Stimulated activated CD4-positive, alpha-beta T cell treated with anti-CD3 and anti-CD28 coated beads, Interleukin-4, amount 100 ng/mL, for 24 hours (primary cell): ENCODE results near the gene ITPKB.
"Not testable (repeated sequence)": the region's sequence is repeated elsewhere in the genome, so short reads cannot be mapped to it uniquely, and the experiment has no call there.

Experiments used
- DNase-seq: peaks from one replicate; pipeline ENCODE4 v3.0.0-alpha.2; 2020

ITPKB gene

GRCh38 chr1:226648421-226648820 lies 90.7 kb downstream of the ITPKB start:
- DNase-seq, result no peak

DNA sequence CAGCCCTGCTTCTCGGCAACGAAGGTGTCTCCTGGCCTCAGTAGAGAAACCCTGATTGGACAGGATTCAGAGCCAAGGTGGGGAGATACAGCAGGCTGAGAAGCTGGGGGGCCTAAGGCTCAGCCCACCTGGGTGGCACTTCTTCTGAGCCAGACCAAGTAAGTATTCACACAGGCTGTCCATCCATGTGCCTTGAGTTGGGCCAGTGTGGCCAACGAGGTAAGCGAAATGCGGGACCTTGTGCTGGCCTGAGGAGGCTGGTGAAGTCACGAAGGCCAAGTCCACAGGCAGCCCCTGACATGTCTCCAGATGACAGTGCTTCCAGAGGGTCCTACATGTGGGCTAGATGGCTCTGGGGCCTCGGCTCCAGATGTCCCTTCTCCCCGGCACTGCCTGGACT lies 91.4 kb downstream of the ITPKB start:
- no peak for DNase-seq

GRCh38 chr1:226646870-226647449 lies 92.1 kb downstream of the ITPKB start:
- DNase-seq, result no peak

- no peak for DNase-seq
Observed at GRCh38 chr1:226646026-226646869, 92.8 kb downstream of the ITPKB start.

DNA sequence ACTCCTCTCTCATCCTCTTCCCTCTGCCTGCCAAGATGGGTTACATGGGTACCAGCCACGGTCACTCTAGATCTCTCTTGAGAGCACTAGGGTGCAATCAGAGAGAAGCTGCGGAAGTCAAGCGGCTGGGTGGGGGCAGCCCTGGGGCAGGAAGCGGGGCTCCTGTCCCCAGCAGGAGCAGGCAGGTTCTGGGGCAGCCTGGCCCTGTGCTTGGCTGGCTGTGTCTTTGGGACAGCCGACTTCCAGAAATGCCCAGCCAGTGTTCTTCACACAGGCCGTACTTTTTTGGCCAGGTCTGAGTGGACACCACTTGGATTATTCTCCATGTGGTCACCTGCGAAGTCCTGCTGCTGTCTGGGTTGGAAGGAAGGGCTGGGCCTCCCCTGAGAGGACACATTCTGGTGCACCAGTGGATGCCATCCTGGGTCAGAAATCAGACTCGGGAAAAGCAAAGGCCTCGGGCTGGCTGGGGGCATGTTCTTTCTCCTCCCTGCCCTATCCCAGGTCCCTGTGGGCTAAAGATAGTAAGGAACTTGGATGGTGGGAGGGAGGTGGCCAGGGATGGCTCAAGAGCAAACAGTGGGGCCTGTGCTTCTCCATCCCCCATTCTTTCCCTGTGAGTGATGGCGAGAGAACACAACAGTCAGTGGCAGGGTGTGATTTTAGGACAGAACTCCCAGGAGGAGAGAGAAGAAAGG lies 93.7 kb downstream of the ITPKB start:
- no peak for DNase-seq

GRCh38 chr1:226644541-226645176 lies 94.4 kb downstream of the ITPKB start:
- peak; percentile 47 for DNase-seq

GRCh38 chr1:226643611-226644540 lies 95.2 kb downstream of the ITPKB start:
- no peak for DNase-seq

DNA sequence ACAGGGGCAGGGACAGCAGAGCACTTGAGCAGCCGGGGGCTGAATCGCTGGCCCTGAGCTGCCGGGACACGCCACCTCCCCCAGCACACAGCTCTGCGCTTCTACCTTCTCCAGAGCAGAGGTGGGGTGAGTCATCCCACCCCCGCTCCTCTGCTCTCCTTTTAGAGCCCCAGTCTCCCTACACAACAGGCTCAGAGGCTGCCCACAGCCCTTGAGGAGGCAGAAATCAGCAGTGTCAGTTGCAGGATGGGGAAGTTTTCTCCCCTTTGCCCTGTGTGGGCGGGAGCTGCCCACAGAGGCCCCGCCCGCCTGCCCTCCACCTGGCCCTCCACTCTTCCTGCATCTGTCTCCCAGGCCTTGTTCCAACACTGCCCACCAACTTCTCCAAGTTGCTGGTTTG lies 95.9 kb downstream of the ITPKB start:
- DNase-seq, result peak; percentile 75

DNA sequence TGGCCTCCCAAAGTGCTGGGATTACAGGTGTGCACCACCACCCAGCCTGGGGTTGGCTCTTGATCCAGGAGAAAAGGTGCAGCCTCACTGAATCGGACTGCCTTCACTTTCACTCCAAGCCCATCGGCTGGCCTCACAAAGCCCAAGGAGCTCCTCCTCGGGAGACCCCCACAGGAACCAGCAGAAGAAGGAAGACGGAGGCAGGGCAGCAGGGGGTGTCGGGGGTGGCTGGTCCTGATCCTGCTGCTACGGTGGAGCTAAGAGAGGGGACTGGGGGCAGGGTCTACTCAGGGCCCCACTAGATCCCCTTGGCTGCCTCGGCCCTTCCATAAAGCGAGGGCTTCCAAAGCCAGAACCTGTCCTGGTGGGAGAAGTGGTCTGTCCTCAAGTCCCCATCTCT lies 96.7 kb downstream of the ITPKB start:
- no peak for DNase-seq

- DNase-seq, result no peak
Observed at GRCh38 chr1:226641671-226642231, 97.3 kb downstream of the ITPKB start.

- DNase-seq, result no peak
Observed at GRCh38 chr1:226640321-226641136, 98.6 kb downstream of the ITPKB start.

GRCh38 chr1:226639631-226640061 lies 99.4 kb downstream of the ITPKB start:
- no peak for DNase-seq

- DNase-seq, result not testable (repeated sequence)
Observed at GRCh38 chr1:226639206-226639605, 99.9 kb downstream of the ITPKB start.

GRCh38 chr1:226638608-226639007 lies 100.5 kb downstream of the ITPKB start:
- DNase-seq, result no peak

DNA sequence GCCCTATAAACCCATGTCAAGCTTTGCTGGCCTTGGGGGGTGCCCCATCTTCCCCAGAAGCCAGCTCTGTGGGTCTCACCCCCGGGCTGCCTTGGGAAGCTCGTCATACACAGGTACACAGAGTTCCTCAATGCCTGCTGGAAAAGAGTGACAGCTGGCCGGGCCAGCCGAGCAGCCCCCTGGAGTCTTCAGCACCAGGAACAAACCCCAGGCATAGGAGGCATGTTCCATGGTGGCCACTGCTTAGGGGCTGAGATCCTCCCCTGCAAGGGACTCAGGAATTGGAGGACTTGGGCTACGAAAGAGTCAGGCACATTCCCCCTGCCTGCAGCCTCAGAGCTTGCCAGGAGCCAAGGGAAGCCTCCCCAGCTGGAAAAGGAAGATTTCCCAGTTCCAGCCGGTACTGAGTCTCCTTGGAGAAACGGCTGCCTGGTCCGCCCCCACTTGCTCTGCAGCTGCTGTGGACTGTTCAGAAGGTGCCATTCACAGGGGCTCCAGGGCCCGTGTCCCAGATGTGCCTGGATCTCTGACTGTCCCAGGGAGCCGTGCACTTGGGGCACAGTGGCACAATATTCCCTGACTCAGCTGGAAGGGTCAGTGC lies 101.0 kb downstream of the ITPKB start:
- no peak for DNase-seq

DNA sequence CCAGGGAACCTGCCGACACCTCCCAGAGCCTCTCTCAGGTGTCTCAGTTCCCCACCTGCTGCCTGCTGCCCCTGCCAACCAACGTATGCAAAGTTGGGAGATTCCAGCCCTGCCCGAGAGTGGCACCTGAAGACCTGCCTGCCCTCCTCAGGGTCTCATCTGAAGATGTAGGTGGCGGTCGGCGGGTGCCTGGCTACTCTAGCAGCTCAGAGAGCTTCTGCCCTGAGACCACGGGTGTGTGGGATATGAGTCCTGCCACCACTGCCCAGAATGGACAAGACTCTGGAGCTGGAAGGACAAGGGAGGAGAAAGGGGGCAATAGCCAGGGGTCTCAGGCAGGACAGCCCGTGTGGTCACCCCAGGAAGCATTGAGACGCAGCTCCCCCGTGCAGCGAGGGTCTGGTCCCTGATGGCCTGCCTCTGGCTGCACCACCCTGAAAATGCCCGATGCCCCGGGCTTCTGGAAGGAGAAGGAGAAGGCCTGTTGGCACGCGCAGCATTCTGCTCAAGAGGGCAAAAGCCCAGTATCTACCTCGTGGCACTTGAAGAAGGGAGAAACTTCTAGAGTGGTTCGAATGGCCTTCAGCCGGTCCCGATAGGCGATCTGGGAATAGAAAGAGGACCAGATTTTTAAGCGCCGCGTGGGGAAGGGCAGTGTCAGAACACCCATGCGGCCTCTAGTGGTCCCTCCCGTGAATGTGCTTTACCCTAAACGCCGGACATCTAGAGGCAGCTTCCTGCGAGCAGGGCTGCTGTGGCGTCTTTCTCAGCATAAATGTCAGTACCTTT lies 101.7 kb downstream of the ITPKB start:
- DNase-seq, result no peak

DNA sequence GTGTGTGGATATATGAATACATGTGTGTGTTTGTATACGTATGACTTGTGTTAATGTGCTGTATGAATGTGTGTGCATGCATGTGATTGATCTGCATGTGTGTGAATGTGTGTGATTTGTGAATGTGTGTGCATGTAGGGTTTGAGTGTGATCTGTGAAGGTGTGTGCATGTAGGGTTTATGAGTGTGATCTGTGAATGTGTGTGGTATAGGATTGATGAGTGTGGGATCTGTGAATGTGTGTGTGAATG lies 102.3 kb downstream of the ITPKB start:
- no peak for DNase-seq

- DNase-seq, result peak; percentile 59
Observed at GRCh38 chr1:226635456-226635941, 103.6 kb downstream of the ITPKB start.

DNA sequence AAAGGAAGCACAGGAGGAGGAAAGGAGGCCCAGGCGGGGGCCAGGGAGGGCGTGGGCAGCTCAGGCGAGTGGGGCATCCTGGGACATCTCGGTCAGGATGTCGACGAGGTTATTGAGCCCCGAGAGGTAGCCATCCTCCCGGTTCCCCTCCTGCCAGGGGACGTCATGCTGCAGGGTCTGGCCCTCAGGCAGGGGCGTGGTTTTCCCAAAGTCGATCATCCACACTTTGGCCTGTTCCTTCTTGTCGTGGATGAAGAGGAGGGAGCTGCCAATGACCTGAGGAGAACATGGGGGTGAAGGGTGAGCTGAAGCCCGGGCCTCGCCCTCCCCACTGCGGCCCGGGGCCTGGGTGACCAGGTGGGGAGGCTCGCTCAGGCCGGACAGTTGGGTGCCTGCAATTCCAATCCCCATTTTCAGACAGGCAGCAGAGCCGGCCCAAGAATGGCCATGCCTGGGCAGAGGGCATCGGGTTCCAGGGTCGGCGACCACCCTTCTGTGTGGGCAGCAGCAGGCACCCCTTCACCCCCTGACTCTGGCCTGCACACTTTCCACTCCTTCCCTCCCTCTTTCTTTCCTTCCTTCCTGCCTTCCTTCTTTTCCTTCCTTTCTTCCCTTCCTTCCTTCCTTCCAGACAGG lies 104.4 kb downstream of the ITPKB start:
- DNase-seq, result no peak
